Measurements from ENCODE around the gene PRKCA.

Gene PRKCA

GRCh38 chr17:66508896-66509844 is 206.8 kb downstream of the PRKCA start (continued):
- peak; percentile 10; the same call in 1 of the 2 replicates for TF ChIP-seq PATZ1 (CRISPR knock-in tag; IDR thresholded peaks at IDR 0.05; ENCODE audit: borderline replicate concordance)
- peak; percentile 40; the same call in 1 of the 2 replicates for TF ChIP-seq ISL1 (CRISPR knock-in tag; IDR thresholded peaks at IDR 0.05)
- no peak for TF ChIP-seq OSR1 (CRISPR knock-in tag; IDR thresholded peaks at IDR 0.05)
- TF ChIP-seq ZNF565 (CRISPR knock-in tag; conservative IDR thresholded peaks at IDR 0.05; ENCODE audit: low read depth), result no peak
- no peak for TF ChIP-seq RARB (CRISPR knock-in tag; IDR thresholded peaks at IDR 0.05)
- TF ChIP-seq ZFP3 (CRISPR knock-in tag; IDR thresholded peaks at IDR 0.05), result 0 out of 2 replicates have a peak, but pooled peaks have one; percentile 33
- TF ChIP-seq BACH2 (CRISPR knock-in tag; IDR thresholded peaks at IDR 0.05; ENCODE audit: borderline replicate concordance), result no peak
- 0 out of 2 replicates have a peak, but pooled peaks have one; percentile 25 for TF ChIP-seq CSDC2 (CRISPR knock-in tag; IDR thresholded peaks at IDR 0.05)

- no peak for ATAC-seq
- no peak for TF ChIP-seq ZFP30 (CRISPR knock-in tag; IDR thresholded peaks at IDR 0.05)
Observed at GRCh38 chr17:66509926-66510325, 207.5 kb downstream of the PRKCA start.

GRCh38 chr17:66511135-66511534 is 208.7 kb downstream of the PRKCA start:
- no peak for TF ChIP-seq TOX (CRISPR knock-in tag; IDR thresholded peaks at IDR 0.05; ENCODE audit: borderline replicate concordance)
- TF ChIP-seq OSR1 (CRISPR knock-in tag; IDR thresholded peaks at IDR 0.05), result no peak
- TF ChIP-seq ARNTL (CRISPR knock-in tag; IDR thresholded peaks at IDR 0.05; ENCODE audit: borderline replicate concordance, low read depth), result no peak
- no peak for TF ChIP-seq ISL1 (CRISPR knock-in tag; IDR thresholded peaks at IDR 0.05)
- no peak for TF ChIP-seq SNAI2 (CRISPR knock-in tag; IDR thresholded peaks at IDR 0.05)
- no peak for TF ChIP-seq ZFP3 (CRISPR knock-in tag; IDR thresholded peaks at IDR 0.05)
- no peak for TF ChIP-seq CREB5 (CRISPR knock-in tag; IDR thresholded peaks at IDR 0.05; ENCODE audit: low read depth)
- TF ChIP-seq ESRRG (CRISPR knock-in tag; IDR thresholded peaks at IDR 0.05), result no peak
- TF ChIP-seq TCF4 (CRISPR knock-in tag; IDR thresholded peaks at IDR 0.05; ENCODE audit: borderline replicate concordance), result no peak
- no peak for TF ChIP-seq GLIS3 (CRISPR knock-in tag; IDR thresholded peaks at IDR 0.05)
- no peak for TF ChIP-seq ZC3H10 (CRISPR knock-in tag; IDR thresholded peaks at IDR 0.05)
- no peak for ATAC-seq

GRCh38 chr17:66514227-66514806 is 211.9 kb downstream of the PRKCA start:
- TF ChIP-seq ZNF70 (CRISPR knock-in tag; IDR thresholded peaks at IDR 0.05) (no peak), ZFP3 (CRISPR knock-in tag; IDR thresholded peaks at IDR 0.05) (no peak), TCF4 (CRISPR knock-in tag; IDR thresholded peaks at IDR 0.05; ENCODE audit: borderline replicate concordance) (no peak), CSDC2 (CRISPR knock-in tag; IDR thresholded peaks at IDR 0.05) (no peak), ZNF8 (CRISPR knock-in tag; IDR thresholded peaks at IDR 0.05) (no peak), ZC3H10 (CRISPR knock-in tag; IDR thresholded peaks at IDR 0.05) (no peak), BACH2 (CRISPR knock-in tag; IDR thresholded peaks at IDR 0.05; ENCODE audit: borderline replicate concordance) (no peak), PPARA (CRISPR knock-in tag; IDR thresholded peaks at IDR 0.05; ENCODE audit: borderline replicate concordance) (no peak), PATZ1 (CRISPR knock-in tag; IDR thresholded peaks at IDR 0.05; ENCODE audit: borderline replicate concordance) (no peak), SNAI2 (CRISPR knock-in tag; IDR thresholded peaks at IDR 0.05) (no peak), ZNF565 (CRISPR knock-in tag; conservative IDR thresholded peaks at IDR 0.05; ENCODE audit: low read depth) (no peak), OSR1 (CRISPR knock-in tag; IDR thresholded peaks at IDR 0.05) (no peak), RARB (CRISPR knock-in tag; IDR thresholded peaks at IDR 0.05) (no peak), CSRNP3 (CRISPR knock-in tag; IDR thresholded peaks at IDR 0.05) (no peak), POU6F1 (CRISPR knock-in tag; IDR thresholded peaks at IDR 0.05; ENCODE audit: borderline replicate concordance, low read depth) (no peak), ARNTL (CRISPR knock-in tag; IDR thresholded peaks at IDR 0.05; ENCODE audit: borderline replicate concordance, low read depth) (no peak), TOX (CRISPR knock-in tag; IDR thresholded peaks at IDR 0.05; ENCODE audit: borderline replicate concordance) (no peak)
- ATAC-seq, result 0 out of 3 replicates have a peak, but pooled peaks have one; percentile 9
